GM12874 (cell line): ENCODE results near the gene C5AR2.

ENCODE experiments used
- TF ChIP-seq, protein P1 (sequence below): IDR thresholded peaks from 2 replicates; pipeline ENCODE4 v1.5.1; 2011; ENCODE audit warnings: low read depth, mild to moderate bottlenecking, control low read depth, low read length, moderate library complexity; ENCODE audit not compliant: insufficient read depth

C5AR2 gene

DNA sequence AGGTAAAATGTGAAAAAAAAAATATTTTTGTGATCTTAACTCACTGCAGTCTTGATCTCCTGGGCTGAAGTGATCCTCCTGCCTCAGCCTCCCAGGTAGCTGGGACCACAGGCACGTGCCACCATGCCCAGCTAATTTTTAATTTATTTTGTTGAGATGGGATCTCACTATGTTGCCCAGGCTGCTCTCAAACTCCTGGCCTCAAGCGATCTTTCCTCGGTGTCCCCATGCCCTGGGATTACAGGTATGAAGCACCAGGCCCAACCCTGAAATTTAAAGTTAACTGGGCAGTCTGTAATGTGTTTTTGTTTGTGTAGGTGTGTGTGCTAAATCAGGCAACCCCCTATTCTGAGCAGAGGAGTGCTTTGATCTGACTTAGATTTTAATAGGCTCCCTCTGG lies 25.7 kb upstream of the C5AR2 start:
- TF ChIP-seq, protein P1, sequence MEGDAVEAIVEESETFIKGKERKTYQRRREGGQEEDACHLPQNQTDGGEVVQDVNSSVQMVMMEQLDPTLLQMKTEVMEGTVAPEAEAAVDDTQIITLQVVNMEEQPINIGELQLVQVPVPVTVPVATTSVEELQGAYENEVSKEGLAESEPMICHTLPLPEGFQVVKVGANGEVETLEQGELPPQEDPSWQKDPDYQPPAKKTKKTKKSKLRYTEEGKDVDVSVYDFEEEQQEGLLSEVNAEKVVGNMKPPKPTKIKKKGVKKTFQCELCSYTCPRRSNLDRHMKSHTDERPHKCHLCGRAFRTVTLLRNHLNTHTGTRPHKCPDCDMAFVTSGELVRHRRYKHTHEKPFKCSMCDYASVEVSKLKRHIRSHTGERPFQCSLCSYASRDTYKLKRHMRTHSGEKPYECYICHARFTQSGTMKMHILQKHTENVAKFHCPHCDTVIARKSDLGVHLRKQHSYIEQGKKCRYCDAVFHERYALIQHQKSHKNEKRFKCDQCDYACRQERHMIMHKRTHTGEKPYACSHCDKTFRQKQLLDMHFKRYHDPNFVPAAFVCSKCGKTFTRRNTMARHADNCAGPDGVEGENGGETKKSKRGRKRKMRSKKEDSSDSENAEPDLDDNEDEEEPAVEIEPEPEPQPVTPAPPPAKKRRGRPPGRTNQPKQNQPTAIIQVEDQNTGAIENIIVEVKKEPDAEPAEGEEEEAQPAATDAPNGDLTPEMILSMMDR, result no peak

DNA sequence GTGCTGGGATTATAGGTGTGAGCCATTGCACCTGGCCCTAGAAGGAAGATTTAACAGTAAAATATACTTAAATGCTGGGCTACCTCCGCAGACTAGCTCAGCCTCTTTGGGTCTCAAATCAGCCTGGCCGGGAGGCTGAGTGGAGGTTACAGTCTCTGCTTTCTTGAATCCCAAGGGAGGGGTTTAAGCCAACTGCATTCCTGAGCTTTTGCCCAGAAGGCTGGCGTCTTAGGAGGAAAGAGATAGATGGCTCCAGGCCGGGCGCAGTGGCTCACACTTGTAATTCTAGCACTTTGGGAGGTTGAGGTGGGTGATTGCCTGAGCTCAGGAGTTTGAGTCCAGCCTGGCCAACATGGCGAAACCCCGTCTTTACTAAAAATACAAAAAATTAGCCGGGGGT lies 22.9 kb upstream of the C5AR2 start:
- TF ChIP-seq, protein P1, result no peak

DNA sequence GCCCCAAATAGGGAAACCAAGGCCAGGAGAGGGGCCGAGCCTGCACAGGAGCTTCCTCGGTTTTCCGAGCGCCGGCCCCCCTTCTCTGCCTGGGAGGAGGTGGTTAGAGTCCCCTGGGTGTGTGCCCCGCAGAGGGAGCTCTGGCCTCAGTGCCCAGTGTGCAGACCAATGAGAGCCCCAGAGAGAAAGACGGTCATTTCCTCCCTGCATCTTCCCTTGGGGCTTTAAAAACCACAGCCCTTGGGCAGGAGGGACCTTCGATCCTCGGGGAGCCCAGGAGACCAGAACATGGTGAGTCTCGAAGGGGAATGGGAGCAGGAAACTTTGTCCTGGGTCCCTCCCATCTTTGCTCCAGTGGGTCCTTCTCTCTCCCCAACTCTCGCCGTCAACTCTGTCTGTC lies 22.4 kb upstream of the C5AR2 start, which contains the start of gene C5AR1:
Gene C5AR1, plus strand, starts transcription at position 254 of the 400 bp plus-strand sequence. Its CDS starts 35 bp downstream, at position 289.
- TF ChIP-seq, protein P1, result 0 out of 2 replicates have a peak, but pooled peaks have one; percentile 11

DNA sequence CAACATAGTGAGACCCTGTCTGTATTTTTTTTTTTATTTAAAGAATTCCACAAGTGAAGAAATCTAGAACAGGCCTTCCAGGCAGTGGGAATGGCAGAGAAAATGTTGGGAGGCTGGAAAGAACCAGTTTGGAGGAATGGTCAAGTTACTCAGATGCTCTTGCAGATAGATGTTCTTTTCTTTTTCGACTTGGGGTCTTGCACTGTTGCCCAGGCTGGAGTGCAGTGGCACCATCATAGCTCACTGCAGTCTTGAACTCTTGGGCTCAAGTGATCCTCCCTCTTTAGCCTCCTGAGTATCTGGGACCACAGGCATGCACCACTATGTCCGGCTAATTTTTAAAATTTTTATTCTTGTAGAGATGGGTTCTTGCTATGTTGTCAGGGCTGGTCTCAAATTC lies 21.7 kb upstream of the C5AR2 start:
- TF ChIP-seq, protein P1, result no peak

GRCh38 chr19:47310819-47311218 lies 21.2 kb upstream of the C5AR2 start:
- TF ChIP-seq, protein P1, result no peak

GRCh38 chr19:47312366-47313006 lies 19.5 kb upstream of the C5AR2 start:
- TF ChIP-seq, protein P1, result no peak

GRCh38 chr19:47313754-47314295 lies 18.1 kb upstream of the C5AR2 start:
- TF ChIP-seq, protein P1, result no peak
